OCI-LY3 (cell line): ENCODE measurements around the gene CSNK2B.
A peak's percentile ranks its signal among the peaks of the same experiment; 100 is the strongest.

Experiments used
- H2AFZ ChIP-seq: fragments of 200-600, 300-600 bp; shearing (Covaris generic); 2 replicates; pipeline ENCODE4 v1.6.0; 2014; ENCODE audit warnings: antibody characterized with exemption, low read depth, low read length
- H3K27ac ChIP-seq: fragments of 200-600, 300-600 bp; sonication (generic); 2 replicates; pipeline ENCODE4 v1.5.1; 2014; ENCODE audit warnings: mild to moderate bottlenecking, low read length, moderate library complexity, mixed read lengths
- H3K27me3 ChIP-seq: fragments of 200-600, 300-600 bp; sonication (generic); 2 replicates; pipeline ENCODE4 v1.6.1; 2014; ENCODE audit warnings: low read depth, low read length, mixed read lengths
- H3K36me3 ChIP-seq: fragments of 200-600, 300-600 bp; sonication (generic); replicated peaks from 2 replicates; pipeline ENCODE3; 2014; ENCODE audit warnings: low read depth, low read length, mixed read lengths
- H3K4me1 ChIP-seq: fragments of 300-600, 200-600 bp; sonication (generic); 2 replicates; pipeline ENCODE4 v1.6.1; 2014; ENCODE audit warnings: low read length, mixed read lengths
- H3K4me2 ChIP-seq: fragments of 200-600, 300-600 bp; sonication (generic); 2 replicates; pipeline ENCODE4 v1.6.1; 2014; ENCODE audit warnings: low read length, mixed read lengths
- H3K4me3 ChIP-seq: fragments of 300-600, 200-600 bp; sonication (generic); 2 replicates; pipeline ENCODE4 v1.5.1; 2014; ENCODE audit warnings: antibody characterized with exemption, mild to moderate bottlenecking, low read length, moderate library complexity
- H3K79me2 ChIP-seq: fragments of 300-600, 200-600 bp; shearing (Covaris generic); 2 replicates; pipeline ENCODE4 v1.6.1; 2014; ENCODE audit warnings: mild to moderate bottlenecking, low read length, mixed read lengths
- H3K9ac ChIP-seq: fragments of 300-600, 200-600 bp; shearing (Covaris generic); 2 replicates; pipeline ENCODE4 v1.6.0; 2014; ENCODE audit warnings: mild to moderate bottlenecking, low read length, moderate library complexity
- H3K9me3 ChIP-seq: fragments of 200-600, 300-600 bp; shearing (Covaris generic); 2 replicates; pipeline ENCODE4 v1.6.1; 2014; ENCODE audit warnings: low read length, mixed read lengths; ENCODE audit not compliant: insufficient read depth
- H4K20me1 ChIP-seq: fragments of 200-600, 300-600 bp; sonication (generic); 2 replicates; pipeline ENCODE4 v1.6.1; 2016; ENCODE audit warnings: low read length, mixed read lengths; ENCODE audit not compliant: insufficient read depth
- EZH2phosphoT487 ChIP-seq: fragments of 200-600 bp; shearing (Covaris generic); IDR thresholded peaks from 2 replicates; pipeline ENCODE4 v1.6.1; 2018; ENCODE audit warnings: antibody characterized with exemption, mixed run types, low read depth
- TF ChIP-seq, protein P1 (sequence below): fragments of 200-600, 300-600 bp; sonication (generic); IDR thresholded peaks from 2 replicates; pipeline ENCODE4 v1.5.1; 2014; ENCODE audit warnings: antibody characterized with exemption, low read length, low read depth

The CSNK2B gene

DNA sequence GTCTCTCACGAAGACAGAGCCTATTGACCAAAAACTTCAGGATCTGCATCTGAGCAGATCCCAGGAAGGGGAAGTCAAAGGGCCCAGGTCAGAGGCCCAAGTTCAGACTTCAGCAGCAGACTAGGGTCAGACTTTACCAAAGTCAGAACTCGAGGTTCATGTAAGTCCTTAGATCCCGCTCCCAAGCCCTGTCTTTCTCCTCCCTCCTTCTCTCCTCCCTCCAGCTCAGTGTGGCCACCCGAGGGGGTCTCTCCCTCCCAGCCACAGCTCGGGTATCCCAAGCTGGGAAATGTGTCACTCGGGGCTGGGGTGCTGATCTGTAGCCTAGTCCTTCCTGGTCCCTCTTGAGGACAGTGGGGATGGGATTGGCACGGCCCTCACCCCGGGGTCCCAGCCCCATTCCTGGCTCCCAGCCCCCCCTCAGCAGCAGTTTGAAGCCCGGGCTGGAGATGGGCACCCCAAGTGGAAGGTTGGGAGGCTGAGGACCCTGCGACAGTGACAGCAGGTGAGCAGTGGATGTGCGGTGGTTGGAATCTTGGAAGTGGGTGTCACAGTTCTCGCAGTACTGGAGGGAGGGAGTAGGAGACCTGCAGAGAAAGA lies 3.7 kb upstream of the CSNK2B start:
- H3K36me3 ChIP-seq, result peaks cover 17% of the 10 kb centered on the region
- H2AFZ ChIP-seq, result no peak overlapping the region
- H3K27me3 ChIP-seq, result no peaks in the 10 kb centered on the region
- H3K4me3 ChIP-seq, result no peak overlapping the region
- no peaks in the 10 kb centered on the region for H4K20me1 ChIP-seq
- no peak overlapping the region for H3K4me2 ChIP-seq
- H3K9me3 ChIP-seq, result peaks cover 3% of the 10 kb centered on the region; the same call in 1 of the 2 replicates
- peaks cover 37% of the 10 kb centered on the region for H3K4me1 ChIP-seq
- H3K79me2 ChIP-seq, result peaks cover 51% of the 10 kb centered on the region
- no peak for TF ChIP-seq EZH2phosphoT487
- TF ChIP-seq, protein P1, sequence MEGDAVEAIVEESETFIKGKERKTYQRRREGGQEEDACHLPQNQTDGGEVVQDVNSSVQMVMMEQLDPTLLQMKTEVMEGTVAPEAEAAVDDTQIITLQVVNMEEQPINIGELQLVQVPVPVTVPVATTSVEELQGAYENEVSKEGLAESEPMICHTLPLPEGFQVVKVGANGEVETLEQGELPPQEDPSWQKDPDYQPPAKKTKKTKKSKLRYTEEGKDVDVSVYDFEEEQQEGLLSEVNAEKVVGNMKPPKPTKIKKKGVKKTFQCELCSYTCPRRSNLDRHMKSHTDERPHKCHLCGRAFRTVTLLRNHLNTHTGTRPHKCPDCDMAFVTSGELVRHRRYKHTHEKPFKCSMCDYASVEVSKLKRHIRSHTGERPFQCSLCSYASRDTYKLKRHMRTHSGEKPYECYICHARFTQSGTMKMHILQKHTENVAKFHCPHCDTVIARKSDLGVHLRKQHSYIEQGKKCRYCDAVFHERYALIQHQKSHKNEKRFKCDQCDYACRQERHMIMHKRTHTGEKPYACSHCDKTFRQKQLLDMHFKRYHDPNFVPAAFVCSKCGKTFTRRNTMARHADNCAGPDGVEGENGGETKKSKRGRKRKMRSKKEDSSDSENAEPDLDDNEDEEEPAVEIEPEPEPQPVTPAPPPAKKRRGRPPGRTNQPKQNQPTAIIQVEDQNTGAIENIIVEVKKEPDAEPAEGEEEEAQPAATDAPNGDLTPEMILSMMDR, result no peak
- H3K9ac ChIP-seq, result no peak overlapping the region
- 0 out of 2 replicates have a peak overlapping the region, but pooled peaks have one; percentile 18 for H3K27ac ChIP-seq

DNA sequence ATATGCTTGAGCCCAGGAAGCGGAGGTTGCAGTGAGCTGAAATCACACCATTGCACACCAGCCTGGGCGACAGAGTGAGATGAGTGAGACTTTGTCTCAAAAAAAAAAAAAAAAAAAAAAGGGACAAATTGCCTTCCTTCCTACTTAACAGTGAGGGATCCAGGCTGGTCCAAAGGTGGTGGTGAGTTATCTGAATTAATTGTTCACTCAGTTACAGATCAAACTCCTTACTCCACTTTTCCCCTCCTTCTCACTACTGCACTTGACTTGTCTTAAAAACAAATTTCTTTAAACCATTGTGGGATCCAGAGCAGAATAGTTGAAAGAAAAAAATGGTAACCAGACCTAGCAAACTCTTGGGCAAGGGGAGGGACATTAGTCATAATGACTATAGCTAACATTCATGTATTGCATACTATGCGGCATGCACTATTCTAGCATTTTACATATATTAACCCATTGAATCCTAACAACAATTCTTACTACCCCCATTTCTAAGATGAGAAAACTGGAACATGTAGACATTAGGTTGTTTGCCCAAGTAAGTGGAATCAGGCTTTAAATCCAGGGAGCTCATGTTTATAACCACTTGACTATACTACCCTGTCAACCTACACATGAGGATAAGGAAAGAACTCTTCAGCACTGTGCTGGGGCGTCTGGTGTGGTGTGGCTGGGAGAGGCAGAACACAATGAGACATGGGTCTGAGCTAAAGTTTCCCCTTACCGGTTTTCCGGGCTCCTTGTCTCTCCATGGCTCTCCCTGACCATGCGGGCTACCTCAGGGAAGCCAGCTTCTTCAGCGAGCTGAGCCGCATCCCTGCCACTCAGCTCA lies 2.5 kb upstream of the CSNK2B start:
- Histone ChIP-seq H3K9me3 (peaks cover 3% of the 10 kb centered on the region; the same call in 1 of the 2 replicates), H3K79me2 (peaks cover 60% of the 10 kb centered on the region), H3K27me3 (no peaks in the 10 kb centered on the region), H2AFZ (no peak overlapping the region), H4K20me1 (no peaks in the 10 kb centered on the region), H3K9ac (no peak overlapping the region), H3K27ac (no peak overlapping the region), H3K36me3 (peaks cover 24% of the 10 kb centered on the region), H3K4me3 (no peak overlapping the region), H3K4me1 (peaks cover 37% of the 10 kb centered on the region), H3K4me2 (peak overlapping the region; percentile 96)
- no peak for TF ChIP-seq EZH2phosphoT487
- TF ChIP-seq, protein P1, result no peak

DNA sequence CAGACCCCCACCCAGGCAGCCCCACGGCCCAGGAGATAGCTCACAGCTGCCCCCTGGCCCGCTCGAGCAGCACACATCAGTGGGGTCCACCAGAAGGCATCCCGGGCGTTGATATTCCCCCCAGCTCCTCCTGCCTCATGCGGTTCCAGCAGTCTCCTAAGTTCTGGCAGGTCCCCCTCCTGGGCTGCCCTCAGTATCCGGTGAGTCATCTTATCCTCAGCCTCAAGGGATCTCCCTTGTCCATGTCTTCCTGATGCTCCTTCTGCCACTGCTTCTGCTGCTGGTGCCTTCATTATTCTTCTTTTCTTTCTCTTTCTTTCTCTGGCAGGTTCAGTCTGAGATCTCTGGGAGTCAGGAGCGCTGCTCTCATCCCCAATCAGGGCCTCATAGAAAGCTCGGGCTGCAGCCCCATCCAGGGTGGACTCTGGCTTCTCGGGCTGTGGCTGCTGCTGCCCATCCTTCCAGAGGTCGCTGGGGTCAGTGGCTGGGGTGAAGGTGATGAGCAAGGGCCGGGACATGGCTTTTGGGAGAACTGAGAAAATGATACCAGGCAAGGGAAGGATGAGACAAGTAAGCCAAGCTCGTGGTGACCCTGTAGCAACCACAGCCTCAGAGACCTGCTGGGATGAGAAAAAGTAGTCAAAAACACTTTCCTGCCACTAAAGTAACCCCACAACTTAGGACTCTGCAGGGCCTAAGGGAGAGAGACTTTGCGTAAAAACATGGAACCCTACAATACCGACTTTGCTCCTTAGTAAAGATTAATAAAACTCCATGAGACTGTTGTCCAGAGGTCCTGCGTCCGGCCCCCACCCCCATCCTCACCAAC lies 1.7 kb upstream of the CSNK2B start:
- Histone ChIP-seq H3K9me3 (peaks cover 3% of the 10 kb centered on the region; the same call in 1 of the 2 replicates), H2AFZ (0 out of 2 replicates have a peak overlapping the region, but pooled peaks have one; percentile 54), H3K27ac (peak overlapping the region; percentile 98), H4K20me1 (no peaks in the 10 kb centered on the region), H3K4me3 (peak overlapping the region; percentile 100), H3K4me2 (peak overlapping the region; percentile 96), H3K36me3 (peaks cover 30% of the 10 kb centered on the region), H3K27me3 (no peaks in the 10 kb centered on the region), H3K9ac (peak overlapping the region; percentile 100), H3K4me1 (peaks cover 37% of the 10 kb centered on the region), H3K79me2 (peaks cover 56% of the 10 kb centered on the region)
- TF ChIP-seq, protein P1, result no peak
- TF ChIP-seq EZH2phosphoT487, result no peak
